Measurements from ENCODE around the gene CSF2RB.

DNA sequence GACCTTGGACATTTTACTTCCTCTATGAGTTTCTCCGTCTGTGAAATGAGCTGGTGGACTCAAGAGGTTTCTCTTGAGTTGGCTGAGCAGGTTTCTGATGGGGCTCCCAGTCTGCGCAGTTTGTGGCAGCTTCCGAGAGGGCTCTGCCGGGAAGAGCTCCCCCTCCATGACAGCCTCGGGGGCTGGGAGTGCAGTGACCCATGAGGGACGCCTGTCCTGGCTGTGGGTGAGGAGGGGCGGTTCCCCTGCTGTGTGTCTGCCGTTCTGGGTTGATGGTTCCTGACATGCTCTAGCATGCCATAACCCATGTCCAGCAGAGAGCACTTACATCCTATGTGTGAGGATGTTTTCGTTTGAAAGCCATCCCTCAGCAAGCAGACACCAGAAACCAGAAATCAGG is 14.8 kb downstream of the CSF2RB start:
- TF ChIP-seq, protein P1, sequence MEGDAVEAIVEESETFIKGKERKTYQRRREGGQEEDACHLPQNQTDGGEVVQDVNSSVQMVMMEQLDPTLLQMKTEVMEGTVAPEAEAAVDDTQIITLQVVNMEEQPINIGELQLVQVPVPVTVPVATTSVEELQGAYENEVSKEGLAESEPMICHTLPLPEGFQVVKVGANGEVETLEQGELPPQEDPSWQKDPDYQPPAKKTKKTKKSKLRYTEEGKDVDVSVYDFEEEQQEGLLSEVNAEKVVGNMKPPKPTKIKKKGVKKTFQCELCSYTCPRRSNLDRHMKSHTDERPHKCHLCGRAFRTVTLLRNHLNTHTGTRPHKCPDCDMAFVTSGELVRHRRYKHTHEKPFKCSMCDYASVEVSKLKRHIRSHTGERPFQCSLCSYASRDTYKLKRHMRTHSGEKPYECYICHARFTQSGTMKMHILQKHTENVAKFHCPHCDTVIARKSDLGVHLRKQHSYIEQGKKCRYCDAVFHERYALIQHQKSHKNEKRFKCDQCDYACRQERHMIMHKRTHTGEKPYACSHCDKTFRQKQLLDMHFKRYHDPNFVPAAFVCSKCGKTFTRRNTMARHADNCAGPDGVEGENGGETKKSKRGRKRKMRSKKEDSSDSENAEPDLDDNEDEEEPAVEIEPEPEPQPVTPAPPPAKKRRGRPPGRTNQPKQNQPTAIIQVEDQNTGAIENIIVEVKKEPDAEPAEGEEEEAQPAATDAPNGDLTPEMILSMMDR (IDR thresholded peaks at IDR 0.05), result no peak
- TF ChIP-seq POLR2A (IDR thresholded peaks at IDR 0.05) (no peak), EP300 (IDR thresholded peaks at IDR 0.05) (no peak)
